ENCODE results near the gene ATL3. TPM values are rescaled to one million over a fixed set of nuclear protein-coding genes. Genes with fewer than 3 reads are reported as not detected.

ATL3 gene
- total and polyA plus RNA-seq, 2 of the 4 experiments (the other 2 are of a cell fraction): 19.9 to 131 TPM

DNA sequence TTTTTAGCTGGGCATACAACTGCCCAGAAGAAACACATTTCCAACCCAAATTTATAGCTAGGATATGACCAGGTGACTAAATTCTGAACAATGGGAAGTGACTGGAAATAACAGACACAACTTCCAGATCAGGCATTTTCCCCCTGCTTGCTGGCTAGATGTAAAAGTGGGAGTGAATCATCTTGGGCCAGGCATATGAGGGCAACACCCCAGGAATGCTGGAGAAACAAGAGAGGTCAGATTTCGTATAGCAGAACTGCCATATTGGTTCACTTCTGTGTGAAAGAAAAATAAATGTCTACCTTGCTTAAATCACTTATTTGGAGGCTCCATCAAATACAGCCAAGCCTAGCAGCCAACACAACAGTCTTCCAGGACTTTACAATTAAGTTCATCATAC, 7.4 kb downstream of the ATL3 start:
- DNase-seq: peak; percentile 80
- CTCF ChIA-PET: no interaction called here
- peaks cover 73% of the 10 kb centered on the region for H4K20me1 ChIP-seq (ENCODE audit: insufficient read depth, low read length)

More for the DNA sequence above, 7.4 kb downstream of the ATL3 start:
- H2BK20ac ChIP-seq (ENCODE audit: low read depth, low read length): no peak overlapping the region
- no peaks in the 10 kb centered on the region for H3K27me3 ChIP-seq (ENCODE audit: control insufficient read depth, insufficient read depth, low read length)
- H3K56ac ChIP-seq (ENCODE audit: extremely low read depth, insufficient read depth, low read length): no peak overlapping the region
- no peak overlapping the region for H3K4me3 ChIP-seq (ENCODE audit: insufficient read depth, low read depth, low read length)
- no peak for TF ChIP-seq BHLHE40 (IDR thresholded peaks at IDR 0.05; ENCODE audit: low read depth, low read length)
- peak; percentile 15; the same call in 1 of the 2 replicates for TF ChIP-seq MAFK (IDR thresholded peaks at IDR 0.05; ENCODE audit: low read depth, low read length)
- H3K36me3 ChIP-seq (ENCODE audit: control insufficient read depth, insufficient read depth, low read length): no peaks in the 10 kb centered on the region
- H2BK120ac ChIP-seq (ENCODE audit: low read depth, low read length): no peak overlapping the region
- intact Hi-C loops (cut with micrococcal nuclease): no loop called here
- H3K9me1 ChIP-seq (ENCODE audit: insufficient read depth, low read length): peaks cover 22% of the 10 kb centered on the region
- H2AK9ac ChIP-seq (replicated peaks; ENCODE audit: low read depth, low read length, poor library complexity): no peak overlapping the region
- no peak overlapping the region for H4K8ac ChIP-seq (ENCODE audit: low read depth in 2 of 2, low read length in 2 of 2)
- no peak overlapping the region for H3K9ac ChIP-seq (ENCODE audit: low read depth, low read length)
- H2BK5ac ChIP-seq (ENCODE audit: low read depth, low read length, poor library complexity, severe bottlenecking): peak overlapping the region; percentile 38
- no peak overlapping the region for H2AK5ac ChIP-seq (ENCODE audit: low read depth, low read length)
- no peaks in the 10 kb centered on the region for H3K9me3 ChIP-seq (ENCODE audit: control insufficient read depth, insufficient read depth, low read length)
- dilution Hi-C loops (cut with HindIII; ENCODE audit: low sequenced_read_pairs, unreplicated experiment): no loop called here
- peak; percentile 24 for ATAC-seq (ENCODE audit: low read depth)
- H3K79me1 ChIP-seq (ENCODE audit: low read depth in 1 of 2, low read length in 2 of 2): peaks cover 3 to 68% of the 10 kb centered on the region in 2 experiments; a peak in 2 of 4 replicates
- no peak overlapping the region for H3K4me2 ChIP-seq (ENCODE audit: low read depth, low read length)
- H3K18ac ChIP-seq (ENCODE audit: low read depth, low read length): 0 out of 2 replicates have a peak overlapping the region, but pooled peaks have one; percentile 57
- peak overlapping the region; percentile 32; the same call in 1 of the 2 replicates for H3K27ac ChIP-seq (ENCODE audit: insufficient read depth, low read length)
- in situ Hi-C loops (cut with MboI; ENCODE audit: low sequenced_read_pairs): loop anchor here (25.0 kb wide), 1 partner anchor 777 kb away; the partner anchor contains the start of gene SLC3A2
- H2AFZ ChIP-seq (replicated peaks; ENCODE audit: low read length, poor library complexity): no peak overlapping the region
- no peak overlapping the region for H3K14ac ChIP-seq (replicated peaks; ENCODE audit: low read depth, low read length)
- H3K23ac ChIP-seq (ENCODE audit: low read depth, low read length): no peak overlapping the region
- no peak overlapping the region for H3K4ac ChIP-seq (ENCODE audit: low read depth, low read length)
- no peak overlapping the region for H4K91ac ChIP-seq (ENCODE audit: insufficient read depth, low read depth, low read length)
- peaks cover 22% of the 10 kb centered on the region for H3K4me1 ChIP-seq (ENCODE audit: control insufficient read depth, insufficient read depth, low read length)
- POLR2A ChIA-PET (ENCODE audit: unreplicated experiment): no interaction called here
- H4K5ac ChIP-seq (ENCODE audit: low read depth, low read length): no peak overlapping the region
- no TSS peak for BruUV-seq (replicated peaks)
- no peak overlapping the region; the same call in 2 of the 3 replicates for H2BK15ac ChIP-seq (ENCODE audit: low read depth, low read length)
- WGBS, 2 experiments (ENCODE audit: extremely low coverage in 2 of 2, insufficient read length in 1 of 2): no CpG with 5 or more reads among the region's 1 CpG
